ENCODE results near the gene ATF7IP2. TPM values are rescaled to one million over a fixed set of nuclear protein-coding genes. Genes with fewer than 3 reads are reported as not detected.

The ATF7IP2 gene
- total and polyA plus RNA-seq, 2 of the 13 experiments (the other 11 are each of a cell fraction or from before 2014, with no cell fraction given), result 117 to 217 TPM

DNA sequence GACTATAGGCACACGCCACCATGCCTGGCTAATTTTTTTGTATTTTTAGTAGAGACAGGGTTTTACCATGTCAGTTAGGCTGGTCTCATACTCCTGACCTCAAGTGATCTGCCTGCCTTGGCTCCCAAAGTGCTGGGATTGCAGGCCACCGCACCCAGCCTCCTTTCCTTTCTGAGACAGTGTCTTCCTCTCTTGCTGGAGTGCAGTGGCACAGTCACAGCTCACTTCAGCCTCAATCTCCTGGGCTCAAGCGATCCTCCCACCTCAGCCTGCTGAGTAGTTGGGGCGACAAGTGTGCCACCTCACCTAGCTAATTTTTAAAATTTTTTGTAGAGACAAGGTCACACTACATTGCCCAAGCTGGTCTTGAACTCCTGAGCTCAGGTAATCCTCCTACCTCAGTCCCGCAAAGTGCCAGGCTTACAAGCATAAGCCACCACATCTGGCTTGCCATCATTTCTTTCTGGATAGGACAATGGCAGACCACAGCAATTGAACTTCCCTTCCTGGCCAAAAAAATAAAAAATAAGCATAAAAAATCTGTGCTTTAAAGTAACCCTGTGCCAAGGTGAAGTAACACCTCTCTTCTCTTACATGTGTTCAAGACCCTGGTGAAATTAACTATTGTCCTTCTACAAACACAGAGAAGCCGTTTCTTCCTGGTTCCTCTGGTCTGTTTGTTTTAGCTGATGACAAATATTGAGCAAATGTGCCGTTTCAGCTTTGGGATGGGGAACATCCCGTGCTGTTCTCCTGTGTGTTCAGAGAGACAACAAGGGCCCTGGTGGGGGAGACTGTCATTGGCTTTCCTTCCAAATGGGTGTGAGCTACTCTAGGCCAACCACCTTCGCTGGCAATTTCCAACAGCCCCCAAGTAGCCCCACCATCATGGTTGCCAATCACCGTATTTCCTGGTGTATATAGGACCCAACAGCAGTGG, 134.3 kb downstream of the ATF7IP2 start (continued):
- peak; percentile 68; the same call in 1 of the 2 replicates for TF ChIP-seq CHCHD3 (CRISPR knock-in tag; IDR thresholded peaks at IDR 0.05)
- peak; percentile 54; the same call in 1 of the 2 replicates for TF ChIP-seq KDM6A (CRISPR knock-in tag; IDR thresholded peaks at IDR 0.05; ENCODE audit: low read depth)
- TF ChIP-seq POGZ (CRISPR knock-in tag; IDR thresholded peaks at IDR 0.05), result peak; percentile 57
- TF ChIP-seq, protein P1, sequence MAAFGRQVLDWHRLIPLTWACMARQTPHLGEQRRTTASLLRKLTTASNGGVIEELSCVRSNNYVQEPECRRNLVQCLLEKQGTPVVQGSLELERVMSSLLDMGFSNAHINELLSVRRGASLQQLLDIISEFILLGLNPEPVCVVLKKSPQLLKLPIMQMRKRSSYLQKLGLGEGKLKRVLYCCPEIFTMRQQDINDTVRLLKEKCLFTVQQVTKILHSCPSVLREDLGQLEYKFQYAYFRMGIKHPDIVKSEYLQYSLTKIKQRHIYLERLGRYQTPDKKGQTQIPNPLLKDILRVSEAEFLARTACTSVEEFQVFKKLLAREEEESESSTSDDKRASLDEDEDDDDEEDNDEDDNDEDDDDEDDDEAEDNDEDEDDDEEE (CRISPR knock-in tag; IDR thresholded peaks at IDR 0.05), result no peak
- TF ChIP-seq AHR (CRISPR knock-in tag; IDR thresholded peaks at IDR 0.05), result peak; percentile 39; the same call in 1 of the 2 replicates
- peak; percentile 39; the same call in 1 of the 2 replicates for TF ChIP-seq MEF2D (CRISPR knock-in tag; IDR thresholded peaks at IDR 0.05)
- peak; percentile 62 for TF ChIP-seq NFYB (CRISPR knock-in tag; IDR thresholded peaks at IDR 0.05)
- TF ChIP-seq ZBTB7B (CRISPR knock-in tag; IDR thresholded peaks at IDR 0.05), result peak; percentile 35; the same call in 1 of the 2 replicates
- TF ChIP-seq GPN1 (CRISPR knock-in tag; IDR thresholded peaks at IDR 0.05; ENCODE audit: borderline replicate concordance), result no peak
- TF ChIP-seq, protein P2, sequence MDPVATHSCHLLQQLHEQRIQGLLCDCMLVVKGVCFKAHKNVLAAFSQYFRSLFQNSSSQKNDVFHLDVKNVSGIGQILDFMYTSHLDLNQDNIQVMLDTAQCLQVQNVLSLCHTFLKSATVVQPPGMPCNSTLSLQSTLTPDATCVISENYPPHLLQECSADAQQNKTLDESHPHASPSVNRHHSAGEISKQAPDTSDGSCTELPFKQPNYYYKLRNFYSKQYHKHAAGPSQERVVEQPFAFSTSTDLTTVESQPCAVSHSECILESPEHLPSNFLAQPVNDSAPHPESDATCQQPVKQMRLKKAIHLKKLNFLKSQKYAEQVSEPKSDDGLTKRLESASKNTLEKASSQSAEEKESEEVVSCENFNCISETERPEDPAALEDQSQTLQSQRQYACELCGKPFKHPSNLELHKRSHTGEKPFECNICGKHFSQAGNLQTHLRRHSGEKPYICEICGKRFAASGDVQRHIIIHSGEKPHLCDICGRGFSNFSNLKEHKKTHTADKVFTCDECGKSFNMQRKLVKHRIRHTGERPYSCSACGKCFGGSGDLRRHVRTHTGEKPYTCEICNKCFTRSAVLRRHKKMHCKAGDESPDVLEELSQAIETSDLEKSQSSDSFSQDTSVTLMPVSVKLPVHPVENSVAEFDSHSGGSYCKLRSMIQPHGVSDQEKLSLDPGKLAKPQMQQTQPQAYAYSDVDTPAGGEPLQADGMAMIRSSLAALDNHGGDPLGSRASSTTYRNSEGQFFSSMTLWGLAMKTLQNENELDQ (CRISPR knock-in tag; IDR thresholded peaks at IDR 0.05; ENCODE audit: borderline replicate concordance), result no peak
- TF ChIP-seq ZNF562 (CRISPR knock-in tag; IDR thresholded peaks at IDR 0.05; ENCODE audit: borderline replicate concordance), result no peak
- no peak for TF ChIP-seq KLF6 (CRISPR knock-in tag; IDR thresholded peaks at IDR 0.05)
- TF ChIP-seq ZNF44 (CRISPR knock-in tag; IDR thresholded peaks at IDR 0.05), result no peak
- peak; percentile 97 for TF ChIP-seq SSRP1 (CRISPR knock-in tag; IDR thresholded peaks at IDR 0.05)
- TF ChIP-seq ZFP62 (CRISPR knock-in tag; IDR thresholded peaks at IDR 0.05), result no peak
- TF ChIP-seq NFKBIZ (CRISPR knock-in tag; IDR thresholded peaks at IDR 0.05), result no peak
- peak; percentile 52; the same call in 1 of the 2 replicates for TF ChIP-seq RCOR2 (CRISPR knock-in tag; IDR thresholded peaks at IDR 0.05)
- TF ChIP-seq ZNF569 (CRISPR knock-in tag; IDR thresholded peaks at IDR 0.05; ENCODE audit: borderline replicate concordance), result no peak
- TF ChIP-seq, protein P3, sequence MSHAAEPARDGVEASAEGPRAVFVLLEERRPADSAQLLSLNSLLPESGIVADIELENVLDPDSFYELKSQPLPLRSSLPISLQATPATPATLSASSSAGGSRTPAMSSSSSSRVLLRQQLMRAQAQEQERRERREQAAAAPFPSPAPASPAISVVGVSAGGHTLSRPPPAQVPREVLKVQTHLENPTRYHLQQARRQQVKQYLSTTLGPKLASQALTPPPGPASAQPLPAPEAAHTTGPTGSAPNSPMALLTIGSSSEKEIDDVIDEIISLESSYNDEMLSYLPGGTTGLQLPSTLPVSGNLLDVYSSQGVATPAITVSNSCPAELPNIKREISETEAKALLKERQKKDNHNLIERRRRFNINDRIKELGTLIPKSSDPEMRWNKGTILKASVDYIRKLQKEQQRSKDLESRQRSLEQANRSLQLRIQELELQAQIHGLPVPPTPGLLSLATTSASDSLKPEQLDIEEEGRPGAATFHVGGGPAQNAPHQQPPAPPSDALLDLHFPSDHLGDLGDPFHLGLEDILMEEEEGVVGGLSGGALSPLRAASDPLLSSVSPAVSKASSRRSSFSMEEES (CRISPR knock-in tag; IDR thresholded peaks at IDR 0.05), result no peak
- no peak for TF ChIP-seq ZNF616 (CRISPR knock-in tag; IDR thresholded peaks at IDR 0.05; ENCODE audit: low read depth)
